SH-SY5Y (cell line): ENCODE data around the gene NDRG4.

Source experiments
- GATA2 ChIP-seq: IDR thresholded peaks from 2 replicates; pipeline ENCODE4 v1.6.1; 2011; ENCODE audit warnings: mild to moderate bottlenecking, low read depth, low read length
- GATA3 ChIP-seq: IDR thresholded peaks from 2 replicates; pipeline ENCODE4 v1.6.1; 2011; ENCODE audit warnings: low read depth, mild to moderate bottlenecking, low read length, moderate library complexity

DNA sequence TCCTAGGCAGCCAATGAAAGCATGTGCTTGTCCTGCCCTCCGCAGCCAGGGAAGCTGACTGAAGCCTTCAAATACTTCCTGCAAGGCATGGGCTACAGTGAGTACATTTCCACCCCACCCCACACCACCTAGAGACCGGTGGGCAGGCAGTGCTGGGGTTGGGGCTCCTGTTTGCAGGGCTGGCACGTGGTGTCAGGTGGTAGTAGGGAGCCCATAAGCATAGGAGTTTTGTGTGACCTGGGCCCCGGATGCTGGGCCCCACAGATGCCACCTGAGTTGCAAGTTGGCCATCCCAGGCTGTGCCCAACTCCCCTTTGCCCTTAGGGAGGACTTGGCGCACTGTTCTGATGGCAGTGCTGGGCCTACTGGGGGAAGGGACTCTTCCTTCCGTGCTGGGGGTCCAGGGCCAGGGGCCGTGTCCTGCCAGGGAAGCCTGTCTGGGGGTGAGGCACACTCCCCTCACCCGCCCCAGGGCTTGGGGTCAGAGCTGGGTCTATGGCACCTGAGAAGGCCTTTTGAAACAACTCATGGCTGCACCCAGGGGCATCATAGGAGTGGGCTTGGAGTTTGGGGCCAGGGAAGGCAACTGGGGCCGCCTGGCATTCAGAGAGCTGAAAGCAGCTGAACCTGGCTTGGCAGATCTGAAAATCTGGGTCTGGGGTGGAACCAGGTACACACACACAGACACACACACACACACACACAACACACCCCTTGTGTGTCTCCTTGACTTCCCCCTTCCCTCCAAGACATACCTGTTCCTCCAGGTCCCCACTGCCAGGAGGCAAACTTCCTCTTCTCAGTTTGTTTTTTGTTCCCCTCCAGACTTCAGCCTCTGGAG is 9.5 kb downstream of the NDRG4 start:
- TF ChIP-seq GATA2 (no peak), GATA3 (no peak)
